Panc1 (cell line): ENCODE results near the gene MAP4K2. TPM values are rescaled to one million over a fixed set of nuclear protein-coding genes. Genes with fewer than 3 reads are reported as not detected.

Experiments
- ATAC-seq: fragments of 200-7000 bp; cut with Tn5 transposase; 2 replicates; pipeline ENCODE4 v1.9.1; 2020; ENCODE audit warnings: mild to moderate bottlenecking, moderate library complexity
- BruUV-seq: library from RNA; stranded (reverse); fragments of 400-500 nt; replicated peaks from 2 replicates; lab custom pipeline; 2021; lab: Mats Ljungman, UMichigan
- CTCF ChIA-PET: fragments of 300-600 bp; sonication (Branson Sonifier 250); formaldehyde crosslinking; loops from one replicate; lab custom pipeline; 2022; ENCODE audit warnings: antibody characterized with exemption; lab: Charles Lee
- POLR2A ChIA-PET: fragments of 300-600 bp; sonication (Branson Sonifier 250); formaldehyde crosslinking; loops from one replicate; lab custom pipeline; 2022; ENCODE audit warnings: antibody characterized with exemption; lab: Charles Lee
- DNase-seq: peaks from one replicate; pipeline ENCODE4 v3.0.0-alpha.2; 2010; ENCODE audit warnings: low read depth, low spot score
- H3K27ac ChIP-seq: 2 replicates; pipeline ENCODE4 v1.5.1; 2011; ENCODE audit warnings: mild to moderate bottlenecking, low read length, inconsistent platforms
- H3K27me3 ChIP-seq: fragments of 200-500 bp; sonication (Bioruptor generic); 2 replicates; pipeline ENCODE4 v1.6.0; 2014; ENCODE audit warnings: low read length, inconsistent platforms; ENCODE audit not compliant: control insufficient read depth, insufficient read depth
- H3K36me3 ChIP-seq: fragments of 200-500 bp; sonication (Bioruptor generic); 2 replicates; pipeline ENCODE4 v1.5.1; 2014; ENCODE audit warnings: inconsistent platforms, mild to moderate bottlenecking, low read length, moderate library complexity; ENCODE audit not compliant: control insufficient read depth, insufficient read depth
- H3K4me1 ChIP-seq: 2 replicates; pipeline ENCODE4 v1.5.1; 2011; ENCODE audit warnings: inconsistent platforms, mild to moderate bottlenecking, low read length, moderate library complexity; ENCODE audit not compliant: control insufficient read depth, insufficient read depth
- H3K4me3 ChIP-seq, 2 experiments: 2 replicates each; pipeline ENCODE4 v1.5.1; 2011 to 2012; ENCODE audit warnings: low read depth in 2 of 2, low read length in 2 of 2, mild to moderate bottlenecking in 2 of 2, inconsistent platforms in 1 of 2, moderate library complexity in 1 of 2
- H3K9me3 ChIP-seq: fragments of 200-500 bp; sonication (Bioruptor generic); 2 replicates; pipeline ENCODE4 v1.5.1; 2014; ENCODE audit warnings: low read depth, mild to moderate bottlenecking, inconsistent platforms, low read length, moderate library complexity; ENCODE audit not compliant: control insufficient read depth, insufficient read depth
- POLR2AphosphoS5 ChIP-seq: IDR thresholded peaks from 2 replicates; pipeline ENCODE4 v1.6.1; 2012; ENCODE audit warnings: mild to moderate bottlenecking, low read depth, low read length, moderate library complexity
- SIN3A ChIP-seq: IDR thresholded peaks from 2 replicates; pipeline ENCODE4 v1.6.1; 2012; ENCODE audit warnings: low read depth, mild to moderate bottlenecking, low read length, moderate library complexity, borderline replicate concordance; ENCODE audit not compliant: insufficient read depth
- TCF7L2 ChIP-seq: IDR thresholded peaks from 2 replicates; pipeline ENCODE4 v1.6.1; 2011; ENCODE audit warnings: mild to moderate bottlenecking, low read depth, low read length, inconsistent platforms
- in situ Hi-C: cut with HindIII; loops from 2 replicates; pipeline ENCODE4 v1.10.0; 2016; ENCODE audit warnings: low sequenced_read_pairs, low pct_unique_long_range_greater_than_20kb
- intact Hi-C: fragments of 100-400 bp; cut with micrococcal nuclease; formaldehyde crosslinking; loops from one replicate; pipeline ENCODE4 v1.10.0; 2022; ENCODE audit not compliant: unreplicated experiment
- total RNA-seq: library from RNA; stranded (reverse); gene quantifications from one replicate; pipeline ENCODE4 v1.2.1, GENCODE V29; 2021; ENCODE audit not compliant: unreplicated experiment
- TF ChIP-seq, protein P1 (sequence below): fragments of 450-650 bp; IDR thresholded peaks from 2 replicates; pipeline ENCODE4 v1.5.1; 2017; ENCODE audit warnings: mild to moderate bottlenecking
- TF ChIP-seq, protein P2 (sequence below), 2 experiments: IDR thresholded peaks; 2 replicates each; pipeline ENCODE4 v1.6.1; 2011 to 2012; ENCODE audit warnings: low read depth in 2 of 2, control low read depth in 1 of 2, low read length in 1 of 2, mild to moderate bottlenecking in 1 of 2, moderate library complexity in 1 of 2; ENCODE audit not compliant: insufficient read depth in 1 of 2

The MAP4K2 gene
- total RNA-seq, 1 experiment from 2014 or later: 46.4 TPM

DNA sequence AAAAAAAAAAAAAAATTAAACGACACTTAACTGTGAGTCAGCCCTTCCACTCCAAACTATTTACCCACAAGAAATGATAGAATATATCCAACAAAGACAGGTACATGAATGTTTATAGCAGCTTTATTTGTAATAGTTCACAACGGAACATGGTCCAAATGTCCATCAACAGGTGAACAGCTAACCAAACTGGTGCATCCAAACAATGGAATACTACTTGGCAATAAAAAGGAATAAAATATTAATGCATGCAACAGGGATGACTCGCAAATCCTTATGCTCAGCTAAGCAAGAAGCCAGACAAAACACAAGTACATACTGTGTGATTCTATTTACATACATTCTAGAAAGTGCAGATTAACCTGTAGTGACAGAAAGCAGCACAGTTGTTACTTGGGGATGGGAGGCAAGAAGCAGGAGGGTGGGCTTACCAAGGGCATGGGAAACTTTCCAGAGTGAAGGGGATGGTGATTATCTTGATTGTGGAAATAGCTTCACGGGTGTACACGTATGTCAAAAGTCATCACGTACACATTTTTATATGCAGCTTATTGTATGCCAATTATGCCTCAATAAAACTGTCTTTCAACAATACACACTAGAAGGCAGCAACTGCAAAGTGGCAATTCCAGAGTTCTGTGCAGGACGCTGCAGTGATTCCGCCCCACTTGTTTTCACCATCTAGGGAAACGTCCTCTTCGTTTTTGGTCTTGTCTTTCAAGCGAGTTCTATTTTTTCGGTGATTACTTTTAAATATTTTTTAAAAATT is 18.0 kb downstream of the MAP4K2 start:
- no peak for ATAC-seq

DNA sequence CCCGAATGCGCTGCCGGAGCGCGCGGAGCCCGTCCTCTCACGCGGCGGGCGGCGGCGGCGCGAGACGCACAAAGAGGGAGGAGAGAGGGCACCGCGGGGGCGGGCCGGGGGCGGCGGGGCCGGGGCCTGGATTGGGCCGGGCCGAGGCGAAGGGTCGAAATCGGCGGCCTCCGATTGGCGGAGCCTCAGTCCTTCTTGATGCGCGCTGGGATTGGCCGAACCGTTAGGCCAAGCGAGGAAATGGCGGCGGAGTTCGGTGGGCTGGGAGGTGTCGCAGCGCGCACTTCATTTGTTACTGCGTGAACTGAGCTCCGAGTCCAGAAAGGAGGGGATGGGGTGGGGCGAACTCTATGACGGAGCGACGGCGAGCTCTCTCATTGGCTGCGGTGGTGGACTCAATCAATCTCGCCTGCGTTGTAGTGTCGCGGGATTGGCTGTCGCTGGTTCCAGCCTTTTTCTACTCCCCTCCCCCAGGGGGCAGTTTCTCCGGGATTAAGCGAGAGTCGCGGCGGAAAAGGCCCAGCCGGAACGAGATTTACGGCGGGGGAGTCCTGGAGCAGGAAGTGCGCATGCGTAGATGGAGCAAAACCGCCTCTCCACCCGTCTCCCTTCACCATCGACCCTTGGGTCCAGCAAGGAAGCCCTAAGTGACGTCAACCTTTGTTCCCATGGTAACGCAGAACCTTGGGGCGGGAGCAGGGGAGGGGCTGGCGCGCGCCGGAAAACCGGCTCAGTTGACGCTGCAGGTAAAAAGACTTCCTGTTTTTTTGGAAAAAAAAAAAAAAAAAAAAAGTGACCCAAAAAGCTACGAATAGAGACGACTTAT is 24.3 kb downstream of the MAP4K2 start, which contains the start of gene SF1:
TSS of gene SF1 (minus strand) at position 70 of the 826 bp plus-strand sequence. CDS start 150 bp downstream, outside the sequence.
- in situ Hi-C loops (no loop called here), intact Hi-C loops (no loop called here)
- ChIA-PET CTCF (interaction anchor here (0.7 to 1.3 kb wide), 3 partner anchors 9 to 92 kb away, joined by 3 to 6 read pairs (median 3); partner anchors contain the start of gene RASGRP2), POLR2A (interaction anchor here (0.5 to 1.6 kb wide), 8 partner anchors 9 to 137 kb away, joined by 3 to 18 read pairs (median 4); no protein-coding TSS in a partner anchor)
- Histone ChIP-seq H3K4me3 (peak within 1 kb of the TSS; percentile 88 to 92), H3K27ac (peak within 1 kb of the TSS; percentile 98), H3K9me3 (no peaks in the 10 kb centered on the region), H3K36me3 (peaks cover 33% of the 10 kb centered on the region), H3K27me3 (no peaks in the 10 kb centered on the region), H3K4me1 (peaks cover 16% of the 10 kb centered on the region)
- no TSS peak for BruUV-seq
- DNase-seq (peak; percentile 100), ATAC-seq (peak; percentile 95)
- TF ChIP-seq TCF7L2 (no peak; the same call in 1 of the 2 replicates), POLR2AphosphoS5 (peak; percentile 67; the same call in 1 of the 2 replicates)
- TF ChIP-seq, protein P1, sequence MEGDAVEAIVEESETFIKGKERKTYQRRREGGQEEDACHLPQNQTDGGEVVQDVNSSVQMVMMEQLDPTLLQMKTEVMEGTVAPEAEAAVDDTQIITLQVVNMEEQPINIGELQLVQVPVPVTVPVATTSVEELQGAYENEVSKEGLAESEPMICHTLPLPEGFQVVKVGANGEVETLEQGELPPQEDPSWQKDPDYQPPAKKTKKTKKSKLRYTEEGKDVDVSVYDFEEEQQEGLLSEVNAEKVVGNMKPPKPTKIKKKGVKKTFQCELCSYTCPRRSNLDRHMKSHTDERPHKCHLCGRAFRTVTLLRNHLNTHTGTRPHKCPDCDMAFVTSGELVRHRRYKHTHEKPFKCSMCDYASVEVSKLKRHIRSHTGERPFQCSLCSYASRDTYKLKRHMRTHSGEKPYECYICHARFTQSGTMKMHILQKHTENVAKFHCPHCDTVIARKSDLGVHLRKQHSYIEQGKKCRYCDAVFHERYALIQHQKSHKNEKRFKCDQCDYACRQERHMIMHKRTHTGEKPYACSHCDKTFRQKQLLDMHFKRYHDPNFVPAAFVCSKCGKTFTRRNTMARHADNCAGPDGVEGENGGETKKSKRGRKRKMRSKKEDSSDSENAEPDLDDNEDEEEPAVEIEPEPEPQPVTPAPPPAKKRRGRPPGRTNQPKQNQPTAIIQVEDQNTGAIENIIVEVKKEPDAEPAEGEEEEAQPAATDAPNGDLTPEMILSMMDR: no peak

More for the DNA sequence above, 18.0 kb downstream of the MAP4K2 start:
- Histone ChIP-seq H3K9me3 (no peaks in the 10 kb centered on the region), H3K27ac (no peak overlapping the region), H3K27me3 (no peaks in the 10 kb centered on the region), H3K4me3 (no peak overlapping the region), H3K36me3 (no peaks in the 10 kb centered on the region), H3K4me1 (no peaks in the 10 kb centered on the region)
- BruUV-seq: TSS peak; percentile 74
- intact Hi-C loops (no loop called here), in situ Hi-C loops (no loop called here)
- CTCF ChIA-PET: interaction anchor here (0.7 kb wide), 1 partner anchor 139 kb away, joined by 3 read pairs; no protein-coding TSS in a partner anchor
- TF ChIP-seq, protein P2, sequence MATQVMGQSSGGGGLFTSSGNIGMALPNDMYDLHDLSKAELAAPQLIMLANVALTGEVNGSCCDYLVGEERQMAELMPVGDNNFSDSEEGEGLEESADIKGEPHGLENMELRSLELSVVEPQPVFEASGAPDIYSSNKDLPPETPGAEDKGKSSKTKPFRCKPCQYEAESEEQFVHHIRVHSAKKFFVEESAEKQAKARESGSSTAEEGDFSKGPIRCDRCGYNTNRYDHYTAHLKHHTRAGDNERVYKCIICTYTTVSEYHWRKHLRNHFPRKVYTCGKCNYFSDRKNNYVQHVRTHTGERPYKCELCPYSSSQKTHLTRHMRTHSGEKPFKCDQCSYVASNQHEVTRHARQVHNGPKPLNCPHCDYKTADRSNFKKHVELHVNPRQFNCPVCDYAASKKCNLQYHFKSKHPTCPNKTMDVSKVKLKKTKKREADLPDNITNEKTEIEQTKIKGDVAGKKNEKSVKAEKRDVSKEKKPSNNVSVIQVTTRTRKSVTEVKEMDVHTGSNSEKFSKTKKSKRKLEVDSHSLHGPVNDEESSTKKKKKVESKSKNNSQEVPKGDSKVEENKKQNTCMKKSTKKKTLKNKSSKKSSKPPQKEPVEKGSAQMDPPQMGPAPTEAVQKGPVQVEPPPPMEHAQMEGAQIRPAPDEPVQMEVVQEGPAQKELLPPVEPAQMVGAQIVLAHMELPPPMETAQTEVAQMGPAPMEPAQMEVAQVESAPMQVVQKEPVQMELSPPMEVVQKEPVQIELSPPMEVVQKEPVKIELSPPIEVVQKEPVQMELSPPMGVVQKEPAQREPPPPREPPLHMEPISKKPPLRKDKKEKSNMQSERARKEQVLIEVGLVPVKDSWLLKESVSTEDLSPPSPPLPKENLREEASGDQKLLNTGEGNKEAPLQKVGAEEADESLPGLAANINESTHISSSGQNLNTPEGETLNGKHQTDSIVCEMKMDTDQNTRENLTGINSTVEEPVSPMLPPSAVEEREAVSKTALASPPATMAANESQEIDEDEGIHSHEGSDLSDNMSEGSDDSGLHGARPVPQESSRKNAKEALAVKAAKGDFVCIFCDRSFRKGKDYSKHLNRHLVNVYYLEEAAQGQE (IDR thresholded peaks at IDR 0.05; ENCODE audit: insufficient read depth in 1 of 2, low read depth in 2 of 2, low read length in 1 of 2): no peak
- no peak for TF ChIP-seq SIN3A
- no peak for TF ChIP-seq TCF7L2
- TF ChIP-seq, protein P1: no peak
- TF ChIP-seq POLR2AphosphoS5: no peak
- no peak for DNase-seq
- POLR2A ChIA-PET: no interaction called here
